HepG2 (cell line): ENCODE measurements around the gene MARCHF9. TPM values are rescaled to one million over a fixed set of nuclear protein-coding genes. Genes with fewer than 3 reads are reported as not detected.

Experiments
- ATAC-seq: fragments of 200-7000 bp; cut with Tn5 transposase; 3 replicates; pipeline ENCODE4 v1.9.1; 2020; ENCODE audit warnings: mild to moderate bottlenecking, moderate library complexity
- BruUV-seq: library from RNA; stranded (reverse); fragments of 400-500 nt; replicated peaks from 2 replicates; lab custom pipeline; 2021; lab: Mats Ljungman, UMichigan
- CTCF ChIA-PET: fragments of 300-600 bp; formaldehyde crosslinking; extraction: SDS; loops from one replicate; lab custom pipeline; 2021; ENCODE audit warnings: low total read pairs, inconsistent platforms, low intra/inter-chr PET ratio; lab: Yijun Ruan, JAX
- POLR2A ChIA-PET: fragments of 350-600 bp; sonication (Branson Sonifier 250); formaldehyde crosslinking; loops from one replicate; lab custom pipeline; 2020; ENCODE audit warnings: antibody characterized with exemption, inconsistent platforms; lab: Yijun Ruan, JAX
- DNase-seq: peaks from one replicate; pipeline ENCODE4 v3.0.0-alpha.2; 2015; ENCODE audit warnings: low spot score
- FAIRE-seq: peaks from 3 replicates; lab custom pipeline; 2011; peaks lifted over from hg19 to GRCh38; lab: Jason Lieb, UNC
- H2AFZ ChIP-seq: one replicate; pipeline ENCODE4 v1.6.1; 2011; ENCODE audit warnings: low read length, inconsistent platforms
- H3K27ac ChIP-seq: fragments of 300-600 bp; 3 replicates; pipeline ENCODE4 v1.8.0; 2011; ENCODE audit warnings: mixed run types, mild to moderate bottlenecking, mixed read lengths, low read length, inconsistent platforms; ENCODE audit not compliant: insufficient read depth; ENCODE audit errors: extremely low read length
- H3K27me3 ChIP-seq, 2 experiments: fragments of 200-600 bp in 1 of 2; 2 replicates in 1 of 2; 3 replicates in 1 of 2; pipeline versions ENCODE4 v1.6.0 to v1.8.0; 2011; ENCODE audit warnings: low read length in 2 of 2, mild to moderate bottlenecking in 2 of 2, moderate library complexity in 2 of 2, inconsistent platforms in 1 of 2; ENCODE audit not compliant: insufficient read depth in 2 of 2, control insufficient read depth in 1 of 2
- H3K36me3 ChIP-seq, 2 experiments: fragments of 200-600 bp in 1 of 2; replicated peaks in 1 of 2; 2 replicates in 1 of 2; 3 replicates in 1 of 2; pipeline versions ENCODE4 v1.5.1 to v1.8.0; 2011; ENCODE audit warnings: low read length in 2 of 2, inconsistent platforms in 1 of 2; ENCODE audit not compliant: insufficient read depth in 2 of 2, control insufficient read depth in 1 of 2
- H3K4me1 ChIP-seq: 2 replicates; pipeline ENCODE4 v1.5.1; 2012; ENCODE audit warnings: low read length, inconsistent platforms; ENCODE audit not compliant: insufficient read depth
- H3K4me2 ChIP-seq: 2 replicates; pipeline ENCODE4 v1.6.0; 2011; ENCODE audit warnings: low read depth, low read length, inconsistent platforms
- H3K4me3 ChIP-seq, 3 experiments: fragments of 200-600 bp in 1 of 3; sonication (generic), shearing (Covaris generic) in 1 of 3; replicated peaks in 1 of 3; 2 replicates each; pipeline ENCODE4 v1.5.1; 2011 to 2016; ENCODE audit warnings: low read length in 3 of 3, inconsistent platforms in 2 of 3, low read depth in 2 of 3, mild to moderate bottlenecking in 2 of 3, control low read depth in 1 of 3, mixed read lengths in 1 of 3; ENCODE audit not compliant: insufficient read depth in 1 of 3
- H3K79me2 ChIP-seq: one replicate; pipeline ENCODE4 v1.6.1; 2011; ENCODE audit warnings: low read length, inconsistent platforms; ENCODE audit not compliant: insufficient read depth
- H3K9ac ChIP-seq: 2 replicates; pipeline ENCODE4 v1.6.0; 2011; ENCODE audit warnings: mild to moderate bottlenecking, low read depth, low read length, inconsistent platforms; ENCODE audit not compliant: insufficient read depth
- H3K9me3 ChIP-seq: 2 replicates; pipeline ENCODE4 v1.5.1; 2012; ENCODE audit warnings: mild to moderate bottlenecking, low read length
- H4K20me1 ChIP-seq: 2 replicates; pipeline ENCODE4 v1.6.0; 2011; ENCODE audit warnings: inconsistent platforms, mild to moderate bottlenecking, low read length, moderate library complexity; ENCODE audit not compliant: insufficient read depth
- BRF2 ChIP-seq: sonication (generic); formaldehyde crosslinking; IDR thresholded peaks from 2 replicates; pipeline ENCODE4 v1.8.1; 2022; ENCODE audit warnings: mild to moderate bottlenecking, missing genetic modification reagents
- CCAR2 ChIP-seq: fragments of 200-400 bp; formaldehyde crosslinking; optimal IDR thresholded peaks from 2 replicates; pipeline ENCODE3; 2018; ENCODE audit warnings: low read depth, mild to moderate bottlenecking, low read length, moderate library complexity
- HMGXB3 ChIP-seq: sonication (generic); formaldehyde crosslinking; IDR thresholded peaks from 2 replicates; pipeline ENCODE4 v1.4.0; 2020; ENCODE audit warnings: missing genetic modification reagents, borderline replicate concordance
- KDM1A ChIP-seq: IDR thresholded peaks from 2 replicates; pipeline ENCODE4 v1.6.1; 2016; ENCODE audit warnings: missing compliant biosample characterization
- KDM3A ChIP-seq: IDR thresholded peaks from 2 replicates; pipeline ENCODE4 v1.6.1; 2018; ENCODE audit warnings: low read depth, missing compliant biosample characterization
- MAZ ChIP-seq, 2 experiments: sonication (generic) in 1 of 2; formaldehyde crosslinking in 1 of 2; IDR thresholded peaks; 2 replicates each; pipeline versions ENCODE4 v1.5.0 to v1.6.1; 2012 to 2020; ENCODE audit warnings: low read depth in 2 of 2, mild to moderate bottlenecking in 2 of 2, borderline replicate concordance in 1 of 2, improper control_type of control experiment in 1 of 2, low read length in 1 of 2, missing genetic modification reagents in 1 of 2, moderate library complexity in 1 of 2
- PITX1 ChIP-seq: sonication (generic); formaldehyde crosslinking; IDR thresholded peaks from 2 replicates; pipeline ENCODE4 v1.5.1; 2020; ENCODE audit warnings: mild to moderate bottlenecking, missing genetic modification reagents
- RARG ChIP-seq: sonication (generic); formaldehyde crosslinking; IDR thresholded peaks from 2 replicates; pipeline ENCODE4 v1.4.0; 2020; ENCODE audit warnings: low read depth, mild to moderate bottlenecking, missing genetic modification reagents
- RFXANK ChIP-seq: IDR thresholded peaks from 2 replicates; pipeline ENCODE4 v1.6.1; 2016
- SALL1 ChIP-seq: sonication (generic); formaldehyde crosslinking; IDR thresholded peaks from 2 replicates; pipeline ENCODE4 v1.8.0; 2022; ENCODE audit warnings: mild to moderate bottlenecking, missing genetic modification reagents
- TP53 ChIP-seq: sonication (generic); formaldehyde crosslinking; conservative IDR thresholded peaks from 2 replicates; pipeline ENCODE4 v1.4.0; 2020; ENCODE audit warnings: missing genetic modification reagents
- TSC22D2 ChIP-seq: sonication (generic); formaldehyde crosslinking; IDR thresholded peaks from 2 replicates; pipeline ENCODE4 v1.5.1; 2020; ENCODE audit warnings: missing genetic modification reagents, mild to moderate bottlenecking, borderline replicate concordance
- ZBTB42 ChIP-seq: sonication (generic); formaldehyde crosslinking; IDR thresholded peaks from 2 replicates; pipeline ENCODE4 v1.5.0; 2020; ENCODE audit warnings: mild to moderate bottlenecking, missing genetic modification reagents
- ZFP90 ChIP-seq: sonication (generic); formaldehyde crosslinking; IDR thresholded peaks from 2 replicates; pipeline ENCODE4 v1.8.0; 2022; ENCODE audit warnings: missing genetic modification reagents, mild to moderate bottlenecking, inconsistent platforms, borderline replicate concordance
- ZKSCAN5 ChIP-seq: sonication (generic); formaldehyde crosslinking; IDR thresholded peaks from 2 replicates; pipeline ENCODE4 v1.5.1; 2020; ENCODE audit warnings: mild to moderate bottlenecking, missing genetic modification reagents
- ZNF276 ChIP-seq: sonication (generic); formaldehyde crosslinking; IDR thresholded peaks from 2 replicates; pipeline ENCODE4 v1.4.0; 2020; ENCODE audit warnings: mild to moderate bottlenecking, low read depth, missing genetic modification reagents
- ZNF552 ChIP-seq: sonication (generic); formaldehyde crosslinking; IDR thresholded peaks from 2 replicates; pipeline ENCODE4 v1.9.0; 2022; ENCODE audit warnings: missing genetic modification reagents, mild to moderate bottlenecking, borderline replicate concordance
- WGBS: methylation state at CpG from one replicate; pipeline ENCODE4 v1.1.6; 2017; ENCODE audit warnings: low lambda C conversion rate; 5-methylcytosine and 5-hydroxymethylcytosine counted together
- in situ Hi-C: cut with HindIII; loops from 2 replicates; pipeline ENCODE4 v1.10.0; 2017; ENCODE audit warnings: low pct_unique_long_range_greater_than_20kb; ENCODE audit not compliant: extremely low pct_ligation_motif_present
- intact Hi-C: fragments of 100-400 bp; cut with micrococcal nuclease; formaldehyde crosslinking; loops from one replicate; pipeline ENCODE4 v1.10.0; 2022; ENCODE audit not compliant: unreplicated experiment
- polyA plus RNA-seq, 8 experiments: library from polyadenylated mRNA; depleted of rRNA in 3 of 8; stranded (reverse) in 7 of 8; unstranded in 1 of 8; fragments of >200 nt; fragmentation: Illumina TruSeq in 4 of 8; extraction: Trizol in 4 of 8; gene quantifications; 2 replicates each; pipeline versions ENCODE4 v1.2.1 to v1.2.3, GENCODE V29; 2011 to 2016; ENCODE audit warnings: low read depth in 4 of 8, missing spikeins in 1 of 8, mixed read lengths in 1 of 8; ENCODE audit not compliant: insufficient read depth in 1 of 8
- total RNA-seq, 5 experiments: library from RNA; depleted of rRNA; stranded (reverse); fragments of >200 nt; fragmentation: Illumina TruSeq; extraction: Trizol; gene quantifications; 2 replicates each; pipeline ENCODE4 v1.2.3, GENCODE V29; 2016; ENCODE audit warnings: low read depth in 1 of 5

MARCHF9 gene
- total and polyA plus RNA-seq, 2 of the 13 experiments (the other 11 are each of a cell fraction or from before 2014, with no cell fraction given), result 5.7 to 9.6 TPM

DNA sequence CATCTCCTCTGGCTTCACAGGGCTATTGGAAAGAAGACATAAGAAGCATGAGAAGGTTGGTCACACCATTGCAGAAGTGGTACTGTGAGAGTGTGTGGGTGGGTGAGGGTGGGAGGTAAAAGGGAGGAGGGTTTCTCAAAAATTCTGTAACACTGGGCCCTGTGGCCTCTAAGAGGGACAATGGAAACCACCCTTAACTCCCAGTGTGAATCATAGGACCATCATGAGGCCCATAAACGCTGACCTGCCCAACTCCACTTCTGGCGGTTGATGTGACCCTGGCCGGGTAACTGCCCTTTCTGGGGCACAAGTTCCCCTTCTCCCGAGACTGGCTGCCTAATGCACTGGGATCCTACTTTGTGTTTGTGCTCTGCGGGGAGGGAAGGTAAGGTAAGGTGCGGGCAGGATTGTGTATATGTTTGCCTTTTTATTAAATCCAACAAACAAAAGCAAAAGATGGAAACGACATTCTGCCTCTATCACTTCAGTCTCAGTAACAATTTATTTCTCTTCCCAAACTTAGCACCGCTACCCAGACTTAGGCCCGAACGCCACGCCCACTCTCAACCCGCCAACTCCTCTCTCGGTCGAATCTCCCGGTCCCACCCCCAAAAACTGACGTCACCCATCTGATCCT lies 16.5 kb downstream of the MARCHF9 start:
- Histone ChIP-seq H3K36me3 (peaks cover 16 to 18% of the 10 kb centered on the region in 2 experiments), H2AFZ (no peak overlapping the region), H3K9me3 (no peaks in the 10 kb centered on the region), H3K4me3 (peak overlapping the region; percentile 77 to 89 (median 78)), H3K4me2 (peak overlapping the region; percentile 96), H3K27me3 (no peaks in the 10 kb centered on the region; a peak in 1 of 5 replicates), H3K4me1 (peaks cover 26% of the 10 kb centered on the region), H4K20me1 (no peaks in the 10 kb centered on the region), H3K9ac (peak overlapping the region; percentile 94), H3K79me2 (peaks cover 17% of the 10 kb centered on the region), H3K27ac (peak overlapping the region; percentile 97)
- in situ Hi-C loops, result no loop called here
- intact Hi-C loops, result loop anchor here (5.0 kb wide), 1 partner anchor 71 kb away; no protein-coding TSS in a partner anchor
- FAIRE-seq (peak; percentile 88), ATAC-seq (peak; percentile 70), DNase-seq (peak; percentile 87)
- WGBS, result 2% methylated on average over 16 of the region's 16 CpGs
- TSS peak; percentile 77 for BruUV-seq
- POLR2A ChIA-PET, result interaction anchor here (0.6 to 1.8 kb wide), 11 partner anchors 11 to 124 kb away, joined by 3 to 15 read pairs (median 6); partner anchors contain the start of genes CDK4, MARCHF9, TSFM and TSPAN31
- CTCF ChIA-PET, result no interaction called here
- TF ChIP-seq ZKSCAN5 (no peak), ZBTB42 (CRISPR knock-in tag) (0 out of 2 replicates have a peak, but pooled peaks have one; percentile 13), BRF2 (CRISPR knock-in tag) (no peak), ZNF276 (CRISPR knock-in tag) (no peak), CCAR2 (no peak), KDM1A (CRISPR knock-in tag) (no peak), TSC22D2 (CRISPR knock-in tag) (no peak), SALL1 (CRISPR knock-in tag) (no peak), TP53 (CRISPR knock-in tag) (no peak), MAZ (IDR thresholded peaks at IDR 0.05; ENCODE audit: borderline replicate concordance, low read depth, low read length) (no peak), MAZ (CRISPR knock-in tag; IDR thresholded peaks at IDR 0.05; ENCODE audit: low read depth) (no peak), HMGXB3 (CRISPR knock-in tag) (no peak), KDM3A (CRISPR knock-in tag) (no peak), ZNF552 (no peak), RARG (CRISPR knock-in tag) (0 out of 2 replicates have a peak, but pooled peaks have one; percentile 49), ZFP90 (CRISPR knock-in tag) (no peak), RFXANK (CRISPR knock-in tag) (no peak), PITX1 (CRISPR knock-in tag) (no peak)
